Testis (tissue), 2 donors: ENCODE data around the gene PACSIN1.

ENCODE experiments used
- CTCF ChIP-seq, 3 experiments: fragments of 450-650 bp in 2 of 3; fragments of 200-600 bp in 1 of 3; sonication (generic) in 1 of 3; IDR thresholded peaks; one replicate each; pipeline ENCODE4 v1.5.1; 2016 to 2019; ENCODE audit warnings: antibody characterized with exemption in 3 of 3, mild to moderate bottlenecking in 2 of 3, moderate library complexity in 1 of 3
- POLR2A ChIP-seq: fragments of 450-650 bp; IDR thresholded peaks from one replicate; pipeline ENCODE4 v1.6.1; 2017; ENCODE audit warnings: antibody characterized with exemption, mild to moderate bottlenecking, moderate library complexity

- TF ChIP-seq CTCF (IDR thresholded peaks at IDR 0.05) (no peak), POLR2A (no peak)
These were observed 24.7 kb downstream of the PACSIN1 start for GRCh38 chr6:34490390-34491090.
